ENCODE data around the gene JADE1. TPM values are rescaled to one million over a fixed set of nuclear protein-coding genes. Genes with fewer than 3 reads are reported as not detected.

JADE1 gene
- 10 to 100 TPM; 12.6 to 32.2 (median 20.8) TPM for polyA plus RNA-seq

GRCh38 chr4:128809477-128810330, at the start of gene JADE1:
TSS of gene JADE1 (plus strand) at chr4:128809700. CDS start at chr4:128831759, 22,059 bp downstream.
- 0 to 1% (median 0%) methylated on average over 60 to 91 of the region's 91 CpGs for WGBS, 3 donors

GRCh38 chr4:128766781-128767180, 42.7 kb upstream of the JADE1 start:
- H3K27ac ChIP-seq (ENCODE audit: low read depth, low read length): no peak overlapping the region
- 77 to 81% (median 80%) methylated on average over 4 of the region's 4 CpGs for WGBS, 3 donors

More at GRCh38 chr4:128809477-128810330, at the start of gene JADE1:
- H3K27ac ChIP-seq (ENCODE audit: low read depth, low read length): peak within 1 kb of the TSS; percentile 68

- 70 to 81% (median 71%) methylated on average over 7 of the region's 7 CpGs for WGBS, 3 donors
- no peak overlapping the region for H3K27ac ChIP-seq (ENCODE audit: low read depth, low read length)
These were observed 41.0 kb upstream of the JADE1 start for GRCh38 chr4:128768373-128768996.

- H3K27ac ChIP-seq (ENCODE audit: low read depth, low read length): no peak overlapping the region
These were observed 40.5 kb upstream of the JADE1 start for GRCh38 chr4:128769011-128769410.

GRCh38 chr4:128770807-128771206, 38.7 kb upstream of the JADE1 start:
- H3K27ac ChIP-seq (ENCODE audit: low read depth, low read length): no peak overlapping the region
- WGBS, 3 donors: 64 to 83% (median 80%) methylated on average over 3 of the region's 3 CpGs

- H3K27ac ChIP-seq (ENCODE audit: low read depth, low read length): no peak overlapping the region
- 88 to 93% (median 91%) methylated on average over 2 of the region's 2 CpGs for WGBS, 3 donors
These were observed 34.0 kb upstream of the JADE1 start for GRCh38 chr4:128775477-128775876.

- WGBS, 3 donors: 68 to 82% (median 80%) methylated on average over 3 of the region's 3 CpGs
- no peak overlapping the region for H3K27ac ChIP-seq (ENCODE audit: low read depth, low read length)
These were observed 33.6 kb upstream of the JADE1 start for GRCh38 chr4:128775916-128776315.

GRCh38 chr4:128776794-128777216, 32.7 kb upstream of the JADE1 start:
- H3K27ac ChIP-seq (ENCODE audit: low read depth, low read length): no peak overlapping the region
- WGBS, 3 donors: 57 to 61% (median 58%) methylated on average over 3 of the region's 3 CpGs

- H3K27ac ChIP-seq (ENCODE audit: low read depth, low read length): no peak overlapping the region
- 50 to 79% (median 76%) methylated on average over 1 of the region's 1 CpG for WGBS, 3 donors
These were observed 28.8 kb upstream of the JADE1 start for GRCh38 chr4:128780688-128781087.

- WGBS, 3 donors: 69 to 87% (median 78%) methylated on average over 3 of the region's 3 CpGs
- H3K27ac ChIP-seq (ENCODE audit: low read depth, low read length): no peak overlapping the region
These were observed 27.3 kb upstream of the JADE1 start for GRCh38 chr4:128782076-128782715.

GRCh38 chr4:128782875-128783614, 26.5 kb upstream of the JADE1 start:
- WGBS, 3 donors: 67 to 86% (median 78%) methylated on average over 12 of the region's 12 CpGs

GRCh38 chr4:128787509-128788311, 21.8 kb upstream of the JADE1 start:
- no peak overlapping the region for H3K27ac ChIP-seq (ENCODE audit: low read depth, low read length)
- 67 to 76% (median 69%) methylated on average over 18 of the region's 18 CpGs for WGBS, 3 donors

More at GRCh38 chr4:128782875-128783614, 26.5 kb upstream of the JADE1 start:
- no peak overlapping the region for H3K27ac ChIP-seq (ENCODE audit: low read depth, low read length)

GRCh38 chr4:128793859-128794672, 15.4 kb upstream of the JADE1 start:
- H3K27ac ChIP-seq (ENCODE audit: low read depth, low read length): no peak overlapping the region
- 61 to 72% (median 64%) methylated on average over 7 of the region's 7 CpGs for WGBS, 3 donors

- WGBS, 3 donors: 91 to 94% (median 92%) methylated on average over 3 of the region's 3 CpGs
These were observed 12.6 kb upstream of the JADE1 start for GRCh38 chr4:128796934-128797333.

GRCh38 chr4:128800284-128800683, 9.2 kb upstream of the JADE1 start:
- no peak overlapping the region for H3K27ac ChIP-seq (ENCODE audit: low read depth, low read length)
- 80 to 91% (median 85%) methylated on average over 2 of the region's 2 CpGs for WGBS, 3 donors

More at GRCh38 chr4:128796934-128797333, 12.6 kb upstream of the JADE1 start:
- H3K27ac ChIP-seq (ENCODE audit: low read depth, low read length): no peak overlapping the region

GRCh38 chr4:128800701-128801284, 8.7 kb upstream of the JADE1 start:
- 76 to 88% (median 87%) methylated on average over 3 of the region's 3 CpGs for WGBS, 3 donors
- H3K27ac ChIP-seq (ENCODE audit: low read depth, low read length): no peak overlapping the region
